ENCODE data around the gene LRIG3. TPM values are rescaled to one million over a fixed set of nuclear protein-coding genes. Genes with fewer than 3 reads are reported as not detected.

The LRIG3 gene
- total and polyA plus RNA-seq, 2 donors, result 12.5 to 24.8 TPM

DNA sequence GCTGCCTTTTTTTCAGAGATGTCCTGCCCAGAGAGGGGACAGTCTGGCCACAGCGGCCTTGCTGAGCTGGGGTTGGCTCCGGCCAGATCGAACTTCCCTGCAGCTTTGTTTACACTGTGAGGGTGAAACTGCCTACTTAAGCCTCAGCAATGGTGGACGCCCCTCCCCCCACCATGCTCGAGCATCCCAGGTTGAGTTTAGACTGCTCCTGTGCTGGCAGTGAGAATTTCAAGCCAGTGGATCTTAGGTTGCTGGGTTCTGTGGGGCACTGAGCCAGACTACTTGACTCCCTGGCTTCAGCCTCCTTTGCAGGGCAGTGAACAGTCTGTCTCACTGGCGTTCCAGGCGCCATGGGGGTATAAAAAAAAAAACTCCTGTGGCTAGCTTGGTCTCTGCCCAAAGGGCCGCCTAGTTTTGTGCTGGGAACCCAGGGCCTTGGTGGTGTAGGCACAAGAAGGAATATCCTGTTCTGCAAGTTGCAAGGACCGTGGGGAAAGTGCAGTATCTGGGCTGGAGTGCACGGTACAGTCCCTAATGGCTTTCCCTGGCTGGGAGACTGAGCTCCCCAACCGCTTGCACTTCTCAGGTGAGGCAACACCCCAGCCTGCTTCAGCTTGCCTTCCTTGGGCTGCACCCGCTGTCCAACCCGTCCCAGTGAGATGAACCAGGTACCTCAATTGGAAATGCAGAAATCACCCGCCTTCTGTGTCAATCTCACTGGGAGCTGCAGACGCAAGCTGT lies 79.1 kb downstream of the LRIG3 start:
- Histone ChIP-seq H3K36me3 (ENCODE audit: control insufficient read depth in 2 of 2, insufficient read depth in 2 of 2, low read length in 1 of 2) (no peaks in the 10 kb centered on the region), H3K27me3 (ENCODE audit: control insufficient read depth in 2 of 2, insufficient read depth in 1 of 2, low read length in 1 of 2) (no peaks in the 10 kb centered on the region), H3K9me3 (ENCODE audit: control insufficient read depth in 2 of 2, insufficient read depth in 1 of 2, low read length in 1 of 2) (peaks cover 0 to 10% of the 10 kb centered on the region in 2 donors), H3K4me3 (ENCODE audit: low read length in 2 of 2) (no peak overlapping the region), H3K27ac (ENCODE audit: low read depth in 1 of 2, low read length in 1 of 2) (no peak overlapping the region), H3K4me1 (ENCODE audit: control insufficient read depth in 2 of 2, insufficient read depth in 2 of 2, low read length in 2 of 2) (no peaks in the 10 kb centered on the region)
- 84% methylated on average over 15 of the region's 15 CpGs for WGBS
- no peak for DNase-seq (ENCODE audit: low read depth in 6 of 9, low spot score in 9 of 9)

DNA sequence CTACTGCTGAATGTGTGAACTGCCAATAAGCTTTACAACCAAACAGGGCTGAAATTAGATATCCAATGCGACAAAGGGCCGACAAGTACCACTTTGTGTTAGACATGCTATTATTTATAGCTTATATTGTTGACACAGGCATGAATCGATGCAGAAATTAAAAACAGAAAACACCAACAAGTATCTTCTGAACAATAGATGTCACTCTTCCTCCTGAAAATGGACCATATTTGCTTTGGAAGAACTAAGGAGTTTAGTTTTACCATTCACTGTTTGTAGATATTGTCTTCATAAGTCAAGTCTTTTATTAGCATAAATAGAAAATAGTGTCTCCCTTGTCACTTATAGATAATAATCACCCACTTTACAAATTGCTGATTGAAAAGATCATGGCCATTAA lies 86.5 kb downstream of the LRIG3 start:
- no peak for DNase-seq (ENCODE audit: low read depth in 6 of 9, low spot score in 9 of 9)
- Histone ChIP-seq H3K27me3 (ENCODE audit: control insufficient read depth in 2 of 2, insufficient read depth in 1 of 2, low read length in 1 of 2) (no peaks in the 10 kb centered on the region), H3K36me3 (ENCODE audit: control insufficient read depth in 2 of 2, insufficient read depth in 2 of 2, low read length in 1 of 2) (no peaks in the 10 kb centered on the region), H3K4me3 (ENCODE audit: low read length in 2 of 2) (no peak overlapping the region), H3K9me3 (ENCODE audit: control insufficient read depth in 2 of 2, insufficient read depth in 1 of 2, low read length in 1 of 2) (no peaks in the 10 kb centered on the region), H3K4me1 (ENCODE audit: control insufficient read depth in 2 of 2, insufficient read depth in 2 of 2, low read length in 2 of 2) (no peaks in the 10 kb centered on the region), H3K27ac (ENCODE audit: low read depth in 1 of 2, low read length in 1 of 2) (no peak overlapping the region)
- WGBS, result 86% methylated on average over 3 of the region's 3 CpGs

DNA sequence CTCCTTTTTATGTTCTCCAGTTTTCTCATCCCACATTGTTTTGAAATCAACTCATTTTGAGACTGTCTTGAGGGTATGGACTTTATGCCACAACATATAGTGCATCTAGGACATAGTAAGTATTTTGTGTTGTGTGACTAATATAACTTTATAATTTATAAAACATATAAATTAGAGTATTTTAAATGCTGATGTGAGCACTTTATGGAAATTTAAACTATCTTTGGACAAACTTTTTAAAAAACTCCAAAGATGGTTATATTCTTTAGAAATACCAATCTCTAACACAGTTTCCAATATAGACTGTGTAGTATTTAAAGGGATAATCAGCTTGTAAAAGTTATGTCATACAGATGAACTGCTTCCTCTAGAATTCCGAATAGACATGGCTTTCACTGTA lies 87.4 kb downstream of the LRIG3 start:
- Histone ChIP-seq H3K27ac (ENCODE audit: low read depth in 1 of 2, low read length in 1 of 2) (no peak overlapping the region), H3K9me3 (ENCODE audit: control insufficient read depth in 2 of 2, insufficient read depth in 1 of 2, low read length in 1 of 2) (no peaks in the 10 kb centered on the region), H3K27me3 (ENCODE audit: control insufficient read depth in 2 of 2, insufficient read depth in 1 of 2, low read length in 1 of 2) (no peaks in the 10 kb centered on the region), H3K4me1 (ENCODE audit: control insufficient read depth in 2 of 2, insufficient read depth in 2 of 2, low read length in 2 of 2) (no peaks in the 10 kb centered on the region), H3K4me3 (ENCODE audit: low read length in 2 of 2) (no peak overlapping the region), H3K36me3 (ENCODE audit: control insufficient read depth in 2 of 2, insufficient read depth in 2 of 2, low read length in 1 of 2) (no peaks in the 10 kb centered on the region)
- WGBS, result 88% methylated on average over 1 of the region's 1 CpG
- DNase-seq (ENCODE audit: low read depth in 6 of 9, low spot score in 9 of 9), result no peak

All from thymus (tissue), 11 donors.